SK-N-SH treated with all-trans-retinoic acid at 6 μM for 48 hours (cell line): Measurements from ENCODE around the gene ACKR3.

ENCODE experiments used
- ATAC-seq: fragments of 200-7000 bp; cut with Tn5 transposase; 3 replicates; pipeline ENCODE4 v1.9.1; 2020; ENCODE audit warnings: mild to moderate bottlenecking, moderate library complexity
- ARNTL ChIP-seq: fragments of 450-650 bp; formaldehyde crosslinking; IDR thresholded peaks from 2 replicates; pipeline ENCODE4 v1.5.0; 2020; ENCODE audit warnings: low read depth, mild to moderate bottlenecking, moderate library complexity, borderline replicate concordance
- BACH2 ChIP-seq: fragments of 250-450 bp; sonication (Bioruptor Pico); IDR thresholded peaks from 2 replicates; pipeline ENCODE4 v1.9.0; 2021; ENCODE audit warnings: mild to moderate bottlenecking, borderline replicate concordance
- CSDC2 ChIP-seq: fragments of 250-450 bp; sonication (Bioruptor Pico); IDR thresholded peaks from 2 replicates; pipeline ENCODE4 v1.5.0; 2020; ENCODE audit warnings: mild to moderate bottlenecking, moderate library complexity
- ESRRG ChIP-seq: fragments of 250-450 bp; sonication (Bioruptor Pico); IDR thresholded peaks from 2 replicates; pipeline ENCODE4 v1.6.1; 2021; ENCODE audit warnings: mild to moderate bottlenecking
- GLIS3 ChIP-seq: fragments of 250-450 bp; sonication (Bioruptor Pico); IDR thresholded peaks from 2 replicates; pipeline ENCODE4 v1.5.0; 2020; ENCODE audit warnings: mild to moderate bottlenecking, moderate library complexity
- ISL1 ChIP-seq: fragments of 250-450 bp; sonication (Bioruptor Pico); IDR thresholded peaks from 2 replicates; pipeline ENCODE4 v2.1.2; 2022; ENCODE audit warnings: mild to moderate bottlenecking, moderate library complexity
- OSR1 ChIP-seq: fragments of 250-450 bp; sonication (Bioruptor Pico); IDR thresholded peaks from 2 replicates; pipeline ENCODE4 v1.8.0; 2022; ENCODE audit warnings: moderate library complexity, mild to moderate bottlenecking, inconsistent platforms
- PPARA ChIP-seq: fragments of 250-450 bp; sonication (Bioruptor Pico); IDR thresholded peaks from 2 replicates; pipeline ENCODE4 v1.5.0; 2020; ENCODE audit warnings: mild to moderate bottlenecking, borderline replicate concordance
- RARB ChIP-seq: fragments of 250-450 bp; sonication (Bioruptor Pico); IDR thresholded peaks from 2 replicates; pipeline ENCODE4 v1.8.0; 2021; ENCODE audit warnings: mild to moderate bottlenecking, moderate library complexity
- SNAI2 ChIP-seq: fragments of 250-450 bp; sonication (Bioruptor Pico); IDR thresholded peaks from 2 replicates; pipeline ENCODE4 v1.5.0; 2020; ENCODE audit warnings: mild to moderate bottlenecking, moderate library complexity
- TCF4 ChIP-seq: fragments of 250-450 bp; sonication (Bioruptor Pico); IDR thresholded peaks from 2 replicates; pipeline ENCODE4 v1.8.0; 2021; ENCODE audit warnings: mild to moderate bottlenecking, moderate library complexity, borderline replicate concordance
- TOX ChIP-seq: fragments of 250-450 bp; sonication (Bioruptor Pico); IDR thresholded peaks from 2 replicates; pipeline ENCODE4 v1.8.0; 2021; ENCODE audit warnings: mild to moderate bottlenecking, moderate library complexity, borderline replicate concordance
- ZC3H10 ChIP-seq: fragments of 250-450 bp; sonication (Bioruptor Pico); IDR thresholded peaks from 2 replicates; pipeline ENCODE4 v1.5.1; 2021; ENCODE audit warnings: mild to moderate bottlenecking, moderate library complexity
- ZFP3 ChIP-seq: fragments of 250-450 bp; sonication (Bioruptor Pico); IDR thresholded peaks from 2 replicates; pipeline ENCODE4 v1.5.0; 2020; ENCODE audit warnings: mild to moderate bottlenecking, moderate library complexity
- ZFP30 ChIP-seq: fragments of 450-650 bp; formaldehyde crosslinking; IDR thresholded peaks from 2 replicates; pipeline ENCODE4 v1.5.0; 2022; ENCODE audit warnings: mild to moderate bottlenecking, moderate library complexity
- ZNF565 ChIP-seq: fragments of 450-650 bp; formaldehyde crosslinking; conservative IDR thresholded peaks from 2 replicates; pipeline ENCODE4 v1.5.0; 2020; ENCODE audit warnings: low read depth, mild to moderate bottlenecking, moderate library complexity
- ZNF70 ChIP-seq: fragments of 450-650 bp; formaldehyde crosslinking; IDR thresholded peaks from 2 replicates; pipeline ENCODE4 v1.5.0; 2020; ENCODE audit warnings: mild to moderate bottlenecking, moderate library complexity
- ZNF8 ChIP-seq: fragments of 450-650 bp; formaldehyde crosslinking; IDR thresholded peaks from 2 replicates; pipeline ENCODE4 v1.5.0; 2020; ENCODE audit warnings: mild to moderate bottlenecking, moderate library complexity
- TF ChIP-seq, protein P1 (sequence below): fragments of 250-450 bp; sonication (Bioruptor Pico); IDR thresholded peaks from 2 replicates; pipeline ENCODE4 v1.5.1; 2021; ENCODE audit warnings: mild to moderate bottlenecking, moderate library complexity
- TF ChIP-seq, protein P2 (sequence below): fragments of 250-450 bp; sonication (Bioruptor Pico); IDR thresholded peaks from 2 replicates; pipeline ENCODE4 v1.5.0; 2020; ENCODE audit warnings: mild to moderate bottlenecking, moderate library complexity
- TF ChIP-seq, protein P3 (sequence below): fragments of 250-450 bp; sonication (Bioruptor Pico); IDR thresholded peaks from 2 replicates; pipeline ENCODE4 v1.8.0; 2020; ENCODE audit warnings: mild to moderate bottlenecking, moderate library complexity, borderline replicate concordance
- TF ChIP-seq, protein P4 (sequence below): fragments of 250-450 bp; sonication (Bioruptor Pico); IDR thresholded peaks from 2 replicates; pipeline ENCODE4 v1.8.0; 2021; ENCODE audit warnings: low read depth, mild to moderate bottlenecking, moderate library complexity, borderline replicate concordance

The ACKR3 gene

DNA sequence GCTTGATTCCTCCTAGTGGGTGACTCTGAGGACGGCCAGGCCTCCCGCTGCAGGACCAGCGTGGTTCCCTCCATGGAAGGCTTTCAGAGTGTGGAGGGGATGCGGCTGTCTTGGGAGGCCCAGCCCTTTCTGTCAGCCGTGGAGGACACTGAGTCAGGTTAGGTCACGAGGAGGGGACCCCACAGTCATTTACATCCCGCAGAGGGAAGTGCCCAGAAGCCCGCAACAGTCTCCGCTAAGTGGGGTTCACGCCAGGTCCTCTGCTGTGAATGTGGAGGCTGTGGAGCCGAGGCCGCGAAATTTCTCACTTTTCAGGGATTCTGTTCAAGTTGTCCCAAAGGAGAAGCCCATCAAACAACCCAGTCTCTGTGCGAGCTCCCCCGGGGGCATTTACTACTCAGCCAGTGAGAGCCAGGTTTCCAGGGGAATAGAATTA is 8.8 kb downstream of the ACKR3 start:
- no peak for ATAC-seq
- TF ChIP-seq ISL1, result no peak
- no peak for TF ChIP-seq BACH2
- no peak for TF ChIP-seq CSDC2 (CRISPR knock-in tag)
- TF ChIP-seq, protein P1, sequence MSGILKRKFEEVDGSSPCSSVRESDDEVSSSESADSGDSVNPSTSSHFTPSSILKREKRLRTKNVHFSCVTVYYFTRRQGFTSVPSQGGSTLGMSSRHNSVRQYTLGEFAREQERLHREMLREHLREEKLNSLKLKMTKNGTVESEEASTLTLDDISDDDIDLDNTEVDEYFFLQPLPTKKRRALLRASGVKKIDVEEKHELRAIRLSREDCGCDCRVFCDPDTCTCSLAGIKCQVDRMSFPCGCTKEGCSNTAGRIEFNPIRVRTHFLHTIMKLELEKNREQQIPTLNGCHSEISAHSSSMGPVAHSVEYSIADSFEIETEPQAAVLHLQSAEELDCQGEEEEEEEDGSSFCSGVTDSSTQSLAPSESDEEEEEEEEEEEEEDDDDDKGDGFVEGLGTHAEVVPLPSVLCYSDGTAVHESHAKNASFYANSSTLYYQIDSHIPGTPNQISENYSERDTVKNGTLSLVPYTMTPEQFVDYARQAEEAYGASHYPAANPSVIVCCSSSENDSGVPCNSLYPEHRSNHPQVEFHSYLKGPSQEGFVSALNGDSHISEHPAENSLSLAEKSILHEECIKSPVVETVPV (CRISPR knock-in tag), result no peak
- no peak for TF ChIP-seq ARNTL
- no peak for TF ChIP-seq ESRRG (CRISPR knock-in tag)
- TF ChIP-seq ZNF8 (CRISPR knock-in tag), result no peak
- TF ChIP-seq, protein P2, sequence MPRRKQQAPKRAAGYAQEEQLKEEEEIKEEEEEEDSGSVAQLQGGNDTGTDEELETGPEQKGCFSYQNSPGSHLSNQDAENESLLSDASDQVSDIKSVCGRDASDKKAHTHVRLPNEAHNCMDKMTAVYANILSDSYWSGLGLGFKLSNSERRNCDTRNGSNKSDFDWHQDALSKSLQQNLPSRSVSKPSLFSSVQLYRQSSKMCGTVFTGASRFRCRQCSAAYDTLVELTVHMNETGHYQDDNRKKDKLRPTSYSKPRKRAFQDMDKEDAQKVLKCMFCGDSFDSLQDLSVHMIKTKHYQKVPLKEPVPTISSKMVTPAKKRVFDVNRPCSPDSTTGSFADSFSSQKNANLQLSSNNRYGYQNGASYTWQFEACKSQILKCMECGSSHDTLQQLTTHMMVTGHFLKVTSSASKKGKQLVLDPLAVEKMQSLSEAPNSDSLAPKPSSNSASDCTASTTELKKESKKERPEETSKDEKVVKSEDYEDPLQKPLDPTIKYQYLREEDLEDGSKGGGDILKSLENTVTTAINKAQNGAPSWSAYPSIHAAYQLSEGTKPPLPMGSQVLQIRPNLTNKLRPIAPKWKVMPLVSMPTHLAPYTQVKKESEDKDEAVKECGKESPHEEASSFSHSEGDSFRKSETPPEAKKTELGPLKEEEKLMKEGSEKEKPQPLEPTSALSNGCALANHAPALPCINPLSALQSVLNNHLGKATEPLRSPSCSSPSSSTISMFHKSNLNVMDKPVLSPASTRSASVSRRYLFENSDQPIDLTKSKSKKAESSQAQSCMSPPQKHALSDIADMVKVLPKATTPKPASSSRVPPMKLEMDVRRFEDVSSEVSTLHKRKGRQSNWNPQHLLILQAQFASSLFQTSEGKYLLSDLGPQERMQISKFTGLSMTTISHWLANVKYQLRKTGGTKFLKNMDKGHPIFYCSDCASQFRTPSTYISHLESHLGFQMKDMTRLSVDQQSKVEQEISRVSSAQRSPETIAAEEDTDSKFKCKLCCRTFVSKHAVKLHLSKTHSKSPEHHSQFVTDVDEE (CRISPR knock-in tag), result no peak
- TF ChIP-seq ZC3H10 (CRISPR knock-in tag), result no peak
- no peak for TF ChIP-seq PPARA (CRISPR knock-in tag)
- no peak for TF ChIP-seq TOX (CRISPR knock-in tag)
- TF ChIP-seq ZFP3, result no peak
- TF ChIP-seq, all 23 proteins: peak for 0

DNA sequence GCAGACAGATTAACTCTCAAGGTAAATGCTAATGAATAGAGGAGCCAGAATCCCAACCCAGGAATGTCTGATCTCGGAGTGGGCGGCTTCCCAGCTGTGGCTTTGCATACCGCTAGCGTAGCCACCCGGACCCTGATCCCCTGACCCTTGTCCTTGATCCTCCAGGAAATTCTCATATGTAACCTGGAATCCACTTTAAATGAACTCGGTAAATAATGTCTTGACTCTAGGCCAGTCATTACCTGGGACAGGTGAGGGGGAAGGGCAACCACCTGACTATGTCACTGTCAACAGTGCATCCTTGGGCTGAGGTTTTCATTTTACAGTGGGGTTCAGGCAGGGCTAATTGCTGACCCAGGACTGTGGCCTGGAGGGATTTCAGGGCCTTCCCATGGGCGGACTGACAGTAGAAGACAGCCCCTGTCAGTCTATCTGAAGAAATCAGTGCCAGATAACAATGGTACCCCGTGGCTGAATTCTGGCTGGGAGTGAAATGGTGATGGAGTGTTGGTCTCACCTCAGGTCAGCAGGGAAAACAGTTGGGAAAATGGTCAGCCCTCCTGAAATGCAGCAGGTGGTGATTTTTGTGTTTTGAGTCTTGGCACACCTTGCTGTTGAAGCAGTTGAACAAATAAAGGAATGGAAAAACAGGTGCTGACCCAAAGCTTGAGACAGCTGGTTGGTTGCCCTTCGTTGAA is 9.6 kb downstream of the ACKR3 start:
- TF ChIP-seq RARB (CRISPR knock-in tag) (no peak), ISL1 (no peak), ZNF565 (CRISPR knock-in tag) (no peak), ARNTL (no peak), ESRRG (CRISPR knock-in tag) (no peak), TCF4 (no peak), ZFP30 (CRISPR knock-in tag) (no peak), CSDC2 (CRISPR knock-in tag) (no peak), SNAI2 (CRISPR knock-in tag) (no peak), OSR1 (CRISPR knock-in tag) (no peak), ZFP3 (no peak), BACH2 (no peak), ZNF70 (CRISPR knock-in tag) (no peak), TOX (CRISPR knock-in tag) (no peak), GLIS3 (CRISPR knock-in tag) (no peak), ZNF8 (CRISPR knock-in tag) (no peak), ZC3H10 (CRISPR knock-in tag) (no peak)
- TF ChIP-seq, protein P2 (CRISPR knock-in tag), result no peak
- TF ChIP-seq, protein P3, sequence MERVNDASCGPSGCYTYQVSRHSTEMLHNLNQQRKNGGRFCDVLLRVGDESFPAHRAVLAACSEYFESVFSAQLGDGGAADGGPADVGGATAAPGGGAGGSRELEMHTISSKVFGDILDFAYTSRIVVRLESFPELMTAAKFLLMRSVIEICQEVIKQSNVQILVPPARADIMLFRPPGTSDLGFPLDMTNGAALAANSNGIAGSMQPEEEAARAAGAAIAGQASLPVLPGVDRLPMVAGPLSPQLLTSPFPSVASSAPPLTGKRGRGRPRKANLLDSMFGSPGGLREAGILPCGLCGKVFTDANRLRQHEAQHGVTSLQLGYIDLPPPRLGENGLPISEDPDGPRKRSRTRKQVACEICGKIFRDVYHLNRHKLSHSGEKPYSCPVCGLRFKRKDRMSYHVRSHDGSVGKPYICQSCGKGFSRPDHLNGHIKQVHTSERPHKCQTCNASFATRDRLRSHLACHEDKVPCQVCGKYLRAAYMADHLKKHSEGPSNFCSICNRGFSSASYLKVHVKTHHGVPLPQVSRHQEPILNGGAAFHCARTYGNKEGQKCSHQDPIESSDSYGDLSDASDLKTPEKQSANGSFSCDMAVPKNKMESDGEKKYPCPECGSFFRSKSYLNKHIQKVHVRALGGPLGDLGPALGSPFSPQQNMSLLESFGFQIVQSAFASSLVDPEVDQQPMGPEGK (CRISPR knock-in tag), result no peak
- TF ChIP-seq, protein P4, sequence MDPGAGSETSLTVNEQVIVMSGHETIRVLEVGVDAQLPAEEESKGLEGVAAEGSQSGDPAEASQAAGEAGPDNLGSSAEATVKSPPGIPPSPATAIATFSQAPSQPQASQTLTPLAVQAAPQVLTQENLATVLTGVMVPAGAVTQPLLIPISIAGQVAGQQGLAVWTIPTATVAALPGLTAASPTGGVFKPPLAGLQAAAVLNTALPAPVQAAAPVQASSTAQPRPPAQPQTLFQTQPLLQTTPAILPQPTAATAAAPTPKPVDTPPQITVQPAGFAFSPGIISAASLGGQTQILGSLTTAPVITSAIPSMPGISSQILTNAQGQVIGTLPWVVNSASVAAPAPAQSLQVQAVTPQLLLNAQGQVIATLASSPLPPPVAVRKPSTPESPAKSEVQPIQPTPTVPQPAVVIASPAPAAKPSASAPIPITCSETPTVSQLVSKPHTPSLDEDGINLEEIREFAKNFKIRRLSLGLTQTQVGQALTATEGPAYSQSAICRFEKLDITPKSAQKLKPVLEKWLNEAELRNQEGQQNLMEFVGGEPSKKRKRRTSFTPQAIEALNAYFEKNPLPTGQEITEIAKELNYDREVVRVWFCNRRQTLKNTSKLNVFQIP (CRISPR knock-in tag), result no peak

More for the DNA sequence above, 9.6 kb downstream of the ACKR3 start:
- no peak for ATAC-seq
